Esophagus squamous epithelium (tissue), 5 donors: Measurements from ENCODE around the gene SSTR3. TPM values are rescaled to one million over a fixed set of nuclear protein-coding genes. Genes with fewer than 3 reads are reported as not detected.

Source experiments
- DNase-seq: peaks from one replicate; lab custom pipeline; 2025; lab: John Stamatoyannopoulos, UW
- H3K27ac ChIP-seq, 4 donors: fragments of 200-600 bp; sonication (generic); one replicate each; pipeline ENCODE4 v1.5.1; 2016 to 2019; ENCODE audit warnings: mild to moderate bottlenecking in 1 of 4
- H3K27me3 ChIP-seq, 4 donors: fragments of 200-600 bp; sonication (generic); 1 replicate in 3 of 4; 2 replicates in 1 of 4; pipeline versions ENCODE4 v1.5.1 to v1.6.0; 2017 to 2021; ENCODE audit warnings: antibody characterized with exemption in 1 of 4
- H3K36me3 ChIP-seq, 3 donors: fragments of 200-600 bp; sonication (generic); one replicate each; pipeline ENCODE4 v1.5.1; 2016 to 2019
- H3K4me1 ChIP-seq, 3 donors: fragments of 200-600 bp; sonication (generic); one replicate each; pipeline ENCODE4 v1.5.1; 2017 to 2019
- H3K4me3 ChIP-seq, 4 donors: fragments of 200-600 bp; sonication (generic); 1 replicate in 3 of 4; 2 replicates in 1 of 4; pipeline ENCODE4 v1.5.1; 2016 to 2019; ENCODE audit warnings: mild to moderate bottlenecking in 2 of 4, moderate library complexity in 1 of 4
- H3K9me3 ChIP-seq, 3 donors: fragments of 200-600 bp; sonication (generic); one replicate each; pipeline ENCODE4 v1.5.1; 2016 to 2019
- POLR2A ChIP-seq, 4 donors: fragments of 450-650 bp; IDR thresholded peaks; one replicate each; pipeline ENCODE4 v1.6.1; 2017; ENCODE audit warnings: antibody characterized with exemption in 4 of 4, mild to moderate bottlenecking in 4 of 4, moderate library complexity in 3 of 4
- WGBS, 2 donors: methylation state at CpG; one replicate each; pipeline ENCODE4 v1.1.5; 2018; 5-methylcytosine and 5-hydroxymethylcytosine counted together
- intact Hi-C: fragments of 100-400 bp; cut with DNase I; formaldehyde crosslinking; loops from one replicate; pipeline ENCODE4 v1.15.0; 2022
- total RNA-seq, 4 donors: library from RNA; depleted of rRNA; stranded (reverse); fragments of >200 nt; gene quantifications; one replicate each; pipeline ENCODE4 v1.1.0, GENCODE V29; 2016
- TF ChIP-seq, protein P1 (sequence below), 6 experiments: fragments of 450-650 bp in 4 of 6; fragments of 200-600 bp in 2 of 6; sonication (generic) in 2 of 6; IDR thresholded peaks; one replicate each; pipeline ENCODE4 v1.5.1; 2016 to 2019; ENCODE audit warnings: antibody characterized with exemption in 6 of 6, mild to moderate bottlenecking in 4 of 6, moderate library complexity in 4 of 6
- donor health status: DM: yes; HTN: yes; CAD: no.

SSTR3 gene
- total RNA-seq, 4 donors from 2014 or later = not detected

DNA sequence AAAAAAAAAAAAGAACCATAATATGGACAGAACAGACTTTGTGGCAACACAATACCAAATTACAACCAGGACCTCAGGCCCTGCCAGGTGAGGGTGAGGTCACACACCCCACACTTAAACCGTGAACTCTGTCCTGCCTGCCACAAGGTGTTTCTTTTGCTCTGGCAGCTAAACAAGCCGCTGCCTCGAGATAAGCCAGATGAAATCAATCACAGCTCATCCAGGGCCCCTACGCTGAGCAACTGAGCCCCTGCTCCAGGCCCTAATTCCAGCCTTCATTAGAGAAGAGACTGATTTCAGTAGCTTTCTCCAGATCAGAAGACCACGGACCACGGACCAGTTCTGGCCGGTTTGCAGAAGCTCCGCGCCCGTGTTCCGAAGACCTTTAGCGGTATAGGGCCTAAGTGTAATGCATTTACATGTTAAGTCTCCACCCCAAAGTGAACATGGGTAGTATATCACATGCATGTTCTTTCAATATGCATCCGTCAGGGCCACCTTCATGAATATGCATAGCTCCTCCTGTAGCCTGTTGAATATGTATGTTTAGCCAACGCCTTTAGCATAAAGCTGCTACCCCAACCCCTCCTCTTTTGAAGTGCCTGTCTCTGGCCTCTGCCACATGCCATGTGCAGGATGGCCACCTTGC is 46.6 kb upstream of the SSTR3 start:
- DNase-seq = no peak
- TF ChIP-seq, protein P1, sequence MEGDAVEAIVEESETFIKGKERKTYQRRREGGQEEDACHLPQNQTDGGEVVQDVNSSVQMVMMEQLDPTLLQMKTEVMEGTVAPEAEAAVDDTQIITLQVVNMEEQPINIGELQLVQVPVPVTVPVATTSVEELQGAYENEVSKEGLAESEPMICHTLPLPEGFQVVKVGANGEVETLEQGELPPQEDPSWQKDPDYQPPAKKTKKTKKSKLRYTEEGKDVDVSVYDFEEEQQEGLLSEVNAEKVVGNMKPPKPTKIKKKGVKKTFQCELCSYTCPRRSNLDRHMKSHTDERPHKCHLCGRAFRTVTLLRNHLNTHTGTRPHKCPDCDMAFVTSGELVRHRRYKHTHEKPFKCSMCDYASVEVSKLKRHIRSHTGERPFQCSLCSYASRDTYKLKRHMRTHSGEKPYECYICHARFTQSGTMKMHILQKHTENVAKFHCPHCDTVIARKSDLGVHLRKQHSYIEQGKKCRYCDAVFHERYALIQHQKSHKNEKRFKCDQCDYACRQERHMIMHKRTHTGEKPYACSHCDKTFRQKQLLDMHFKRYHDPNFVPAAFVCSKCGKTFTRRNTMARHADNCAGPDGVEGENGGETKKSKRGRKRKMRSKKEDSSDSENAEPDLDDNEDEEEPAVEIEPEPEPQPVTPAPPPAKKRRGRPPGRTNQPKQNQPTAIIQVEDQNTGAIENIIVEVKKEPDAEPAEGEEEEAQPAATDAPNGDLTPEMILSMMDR (IDR thresholded peaks at IDR 0.05) = no peak
- no peak for TF ChIP-seq POLR2A (IDR thresholded peaks at IDR 0.05)
- Histone ChIP-seq H3K4me1 (peaks cover 0 to 18% (median 0%) of the 10 kb centered on the region in 3 donors), H3K4me3 (no peak overlapping the region), H3K27ac (no peak overlapping the region), H3K27me3 (peaks cover 0 to 86% (median 0%) of the 10 kb centered on the region in 4 donors), H3K36me3 (no peaks in the 10 kb centered on the region), H3K9me3 (peaks cover 0 to 4% (median 1%) of the 10 kb centered on the region in 3 donors)
- WGBS, 2 donors = 74 to 77% methylated on average over 13 to 14 of the region's 14 CpGs
- intact Hi-C loops = no loop called here

DNA sequence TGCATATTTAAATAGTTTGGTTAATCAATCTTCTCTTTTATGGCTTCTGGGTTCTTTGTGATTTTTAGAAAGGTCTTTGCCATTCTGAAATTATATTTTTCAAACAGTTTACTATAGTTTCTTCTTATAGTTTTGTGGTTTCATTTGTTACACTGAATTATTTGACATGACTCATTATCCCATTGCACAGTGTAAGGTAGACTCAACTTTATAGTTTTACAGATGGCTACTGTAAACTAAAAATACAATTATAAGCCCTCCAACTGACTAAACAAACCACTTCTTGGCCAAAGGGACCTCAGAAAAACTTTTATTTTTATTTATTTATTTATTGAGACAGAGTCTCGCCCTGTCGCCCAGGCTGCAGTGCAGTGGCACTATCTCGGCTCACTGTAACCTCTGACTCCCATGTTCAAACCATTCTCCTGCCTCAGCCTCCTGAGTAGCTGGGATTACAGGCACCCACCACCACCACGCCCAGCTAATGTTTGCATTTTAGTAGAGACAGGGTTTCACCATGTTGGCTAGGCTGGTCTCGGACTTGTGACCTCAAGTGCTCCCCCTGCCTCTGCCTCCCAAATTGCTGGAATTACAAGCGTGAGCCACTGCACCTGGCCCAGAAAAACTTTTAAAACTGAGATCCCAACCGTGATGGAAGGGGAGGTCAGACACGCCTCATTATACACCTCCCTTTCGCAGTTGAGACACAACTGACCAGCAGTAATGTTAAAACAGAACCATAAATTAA is 45.9 kb upstream of the SSTR3 start:
- no peaks in the 10 kb centered on the region for H3K36me3 ChIP-seq
- H3K27ac ChIP-seq = no peak overlapping the region
- H3K4me1 ChIP-seq = peaks cover 0 to 18% (median 0%) of the 10 kb centered on the region in 3 donors
- DNase-seq = no peak
- 75 to 89% methylated on average over 6 to 8 of the region's 9 CpGs for WGBS, 2 donors
- TF ChIP-seq POLR2A (IDR thresholded peaks at IDR 0.05) = no peak
- TF ChIP-seq, protein P1 (IDR thresholded peaks at IDR 0.05) = no peak
- peaks cover 0 to 87% (median 0%) of the 10 kb centered on the region in 4 donors for H3K27me3 ChIP-seq
- H3K4me3 ChIP-seq = no peak overlapping the region
- intact Hi-C loops = no loop called here
- no peaks in the 10 kb centered on the region for H3K9me3 ChIP-seq

DNA sequence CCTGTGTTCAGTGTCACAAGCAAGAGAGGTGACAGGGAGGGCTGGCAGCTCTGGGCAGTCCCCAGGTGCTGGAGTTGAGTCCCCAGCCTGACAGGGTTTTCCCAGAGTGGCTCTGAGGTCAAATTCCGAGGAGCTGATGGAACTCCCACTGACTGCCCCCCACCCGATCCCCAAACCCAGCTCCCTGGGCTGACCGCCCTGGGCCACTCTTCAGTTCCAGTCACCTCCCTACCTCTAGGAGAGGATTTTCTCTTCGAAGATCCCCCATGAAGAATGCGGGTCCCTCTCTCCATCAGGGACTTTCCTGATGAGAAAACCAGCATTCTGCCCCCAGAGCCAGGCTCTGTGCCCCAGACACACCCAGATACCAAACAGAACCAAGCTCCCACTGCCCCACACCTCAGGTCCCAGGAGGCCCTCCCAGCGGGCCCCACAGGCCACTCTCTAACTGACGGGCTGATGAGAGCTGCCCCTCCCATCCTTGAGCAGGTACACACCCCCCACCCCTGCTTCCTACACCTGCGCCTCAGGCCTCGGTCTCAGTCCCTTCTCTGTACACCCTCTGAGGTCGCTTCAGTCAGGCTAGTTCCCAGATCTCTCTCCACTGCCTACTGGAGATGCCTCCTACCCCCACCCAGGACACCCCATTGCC is 43.9 kb upstream of the SSTR3 start:
- Histone ChIP-seq H3K27me3 (peaks cover 0 to 84% (median 0%) of the 10 kb centered on the region in 4 donors), H3K4me1 (peaks cover 0 to 18% (median 0%) of the 10 kb centered on the region in 3 donors), H3K4me3 (no peak overlapping the region), H3K36me3 (no peaks in the 10 kb centered on the region), H3K27ac (no peak overlapping the region), H3K9me3 (no peaks in the 10 kb centered on the region)
- WGBS, 2 donors = 62 to 65% methylated on average over 7 to 9 of the region's 10 CpGs
- TF ChIP-seq POLR2A (IDR thresholded peaks at IDR 0.05) = no peak
- TF ChIP-seq, protein P1 (IDR thresholded peaks at IDR 0.05) = no peak
- intact Hi-C loops = no loop called here
- DNase-seq = no peak

DNA sequence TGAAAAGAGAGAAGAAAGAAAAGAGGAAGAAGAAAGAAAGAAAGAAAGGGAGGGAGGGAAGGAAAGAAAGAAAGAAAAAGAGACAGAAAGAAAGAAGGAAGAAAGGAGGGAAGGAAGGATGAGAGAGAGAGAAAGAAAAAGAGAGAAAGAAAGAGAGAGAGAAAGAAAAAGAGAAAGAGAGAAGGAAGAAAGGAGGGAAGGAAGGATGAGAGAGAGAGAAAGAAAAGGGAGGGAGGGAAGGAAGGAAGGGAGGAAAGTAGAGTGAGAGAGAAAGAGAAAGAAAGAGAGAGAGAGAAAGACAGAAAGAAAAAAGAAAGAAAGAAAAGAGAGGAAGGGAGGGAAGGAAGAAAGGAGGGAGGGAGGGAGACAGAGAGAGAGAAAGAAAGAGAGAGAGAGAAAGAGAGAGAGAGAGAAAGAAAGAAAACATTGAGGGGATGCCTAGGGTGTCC is 43.3 kb upstream of the SSTR3 start:
- intact Hi-C loops = no loop called here

More for the DNA sequence above, 43.3 kb upstream of the SSTR3 start:
- H3K36me3 ChIP-seq = no peaks in the 10 kb centered on the region
- H3K4me3 ChIP-seq = no peak overlapping the region
- DNase-seq = no peak
- H3K27me3 ChIP-seq = peaks cover 0 to 82% (median 0%) of the 10 kb centered on the region in 4 donors
- TF ChIP-seq, protein P1 (IDR thresholded peaks at IDR 0.05) = no peak
- TF ChIP-seq POLR2A (IDR thresholded peaks at IDR 0.05) = no peak
- no peaks in the 10 kb centered on the region for H3K9me3 ChIP-seq
- H3K4me1 ChIP-seq = peaks cover 0 to 13% (median 0%) of the 10 kb centered on the region in 3 donors
- H3K27ac ChIP-seq = no peak overlapping the region
